GM13977 (cell line): ENCODE results near the gene METTL8.
"Not testable (repeated sequence)": the region's sequence is repeated elsewhere in the genome, so short reads cannot be mapped to it uniquely, and the experiment has no call there.

Source experiments
- DNase-seq: peaks from one replicate; pipeline ENCODE4 v3.0.0; 2012; ENCODE audit warnings: low spot score
- in situ Hi-C: fragments of 300-500 bp; cut with MboI; formaldehyde crosslinking; loops from one replicate; pipeline ENCODE4 v1.12.0; 2022; ENCODE audit warnings: low sequenced_read_pairs, low pct_unique_long_range_greater_than_20kb, mixed read lengths, inconsistent platforms; ENCODE audit not compliant: unreplicated experiment
- TF ChIP-seq, protein P1 (sequence below): IDR thresholded peaks from 2 replicates; pipeline ENCODE4 v1.5.1; 2012; ENCODE audit warnings: mild to moderate bottlenecking, control low read depth; ENCODE audit not compliant: insufficient read depth; ENCODE audit errors: extremely low read depth, missing control alignments

The METTL8 gene

GRCh38 chr2:171362396-171362795 lies 71.4 kb downstream of the METTL8 start:
- no peak for DNase-seq
- in situ Hi-C loops, result no loop called here
- TF ChIP-seq, protein P1, sequence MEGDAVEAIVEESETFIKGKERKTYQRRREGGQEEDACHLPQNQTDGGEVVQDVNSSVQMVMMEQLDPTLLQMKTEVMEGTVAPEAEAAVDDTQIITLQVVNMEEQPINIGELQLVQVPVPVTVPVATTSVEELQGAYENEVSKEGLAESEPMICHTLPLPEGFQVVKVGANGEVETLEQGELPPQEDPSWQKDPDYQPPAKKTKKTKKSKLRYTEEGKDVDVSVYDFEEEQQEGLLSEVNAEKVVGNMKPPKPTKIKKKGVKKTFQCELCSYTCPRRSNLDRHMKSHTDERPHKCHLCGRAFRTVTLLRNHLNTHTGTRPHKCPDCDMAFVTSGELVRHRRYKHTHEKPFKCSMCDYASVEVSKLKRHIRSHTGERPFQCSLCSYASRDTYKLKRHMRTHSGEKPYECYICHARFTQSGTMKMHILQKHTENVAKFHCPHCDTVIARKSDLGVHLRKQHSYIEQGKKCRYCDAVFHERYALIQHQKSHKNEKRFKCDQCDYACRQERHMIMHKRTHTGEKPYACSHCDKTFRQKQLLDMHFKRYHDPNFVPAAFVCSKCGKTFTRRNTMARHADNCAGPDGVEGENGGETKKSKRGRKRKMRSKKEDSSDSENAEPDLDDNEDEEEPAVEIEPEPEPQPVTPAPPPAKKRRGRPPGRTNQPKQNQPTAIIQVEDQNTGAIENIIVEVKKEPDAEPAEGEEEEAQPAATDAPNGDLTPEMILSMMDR, result no peak

- TF ChIP-seq, protein P1, result no peak
- in situ Hi-C loops, result no loop called here
- no peak for DNase-seq
These were observed 72.9 kb downstream of the METTL8 start for GRCh38 chr2:171360905-171361304.

DNA sequence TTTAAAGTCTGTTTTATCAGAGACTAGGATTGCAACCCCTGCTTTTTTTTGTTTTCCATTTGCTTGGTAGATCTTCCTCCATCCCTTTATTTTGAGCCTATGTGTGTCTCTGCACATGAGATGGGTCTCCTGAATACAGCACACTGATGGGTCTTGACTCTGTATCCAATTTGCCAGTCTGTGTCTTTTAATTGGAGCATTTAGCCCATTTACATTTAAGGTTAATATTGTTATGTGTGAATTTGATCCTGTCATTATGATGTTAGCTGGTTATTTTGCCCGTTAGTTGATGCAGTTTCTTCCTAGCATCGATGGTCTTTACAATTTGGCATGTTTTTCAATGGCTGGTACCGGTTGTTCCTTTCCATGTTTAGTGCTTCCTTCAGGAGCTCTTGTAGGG lies 80.0 kb downstream of the METTL8 start:
- DNase-seq, in situ Hi-C loops: not testable (repeated sequence)

DNA sequence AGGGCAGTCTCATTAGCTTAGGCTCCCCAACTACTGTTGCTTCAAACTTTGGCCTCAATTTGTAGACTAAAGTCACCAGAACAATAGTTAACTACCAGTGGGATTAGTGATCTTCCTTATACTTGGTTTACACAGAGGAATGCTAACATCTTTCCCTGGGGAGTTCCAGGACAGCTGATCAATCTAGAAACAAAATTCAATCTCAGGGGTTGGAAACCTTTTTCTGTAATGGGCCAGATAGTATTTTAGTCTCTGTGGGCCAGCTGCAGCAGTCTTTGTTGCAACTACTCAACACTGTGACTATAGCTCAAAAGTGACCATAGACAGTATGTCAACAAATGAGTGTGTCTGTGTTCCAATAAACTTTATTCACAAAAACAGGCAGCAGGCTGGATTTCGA lies 85.7 kb downstream of the METTL8 start:
- DNase-seq, result no peak
- in situ Hi-C loops, result no loop called here
- TF ChIP-seq, protein P1, result no peak

DNA sequence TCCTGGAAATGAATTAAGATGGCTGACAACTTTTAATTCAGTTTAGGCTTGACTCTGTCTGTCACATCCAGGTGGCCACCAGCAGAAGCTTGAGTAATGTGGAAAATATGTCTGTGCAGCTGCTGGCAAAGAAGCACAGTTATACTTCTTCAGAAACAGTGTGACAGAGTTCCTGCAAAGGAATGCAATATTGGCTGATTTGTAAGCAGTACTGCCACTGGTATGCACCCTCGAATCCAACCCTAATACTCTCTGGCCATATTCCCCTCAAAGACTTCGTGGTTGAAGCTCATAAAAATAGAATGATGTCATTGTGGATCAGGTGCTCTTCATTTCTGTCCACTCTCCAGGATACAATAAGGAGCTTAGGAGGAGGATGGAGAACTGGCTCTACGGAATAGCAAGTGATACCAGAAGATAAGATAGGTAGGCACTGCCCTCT lies 86.2 kb downstream of the METTL8 start:
- in situ Hi-C loops, result no loop called here
- no peak for DNase-seq
- TF ChIP-seq, protein P1, result no peak

DNA sequence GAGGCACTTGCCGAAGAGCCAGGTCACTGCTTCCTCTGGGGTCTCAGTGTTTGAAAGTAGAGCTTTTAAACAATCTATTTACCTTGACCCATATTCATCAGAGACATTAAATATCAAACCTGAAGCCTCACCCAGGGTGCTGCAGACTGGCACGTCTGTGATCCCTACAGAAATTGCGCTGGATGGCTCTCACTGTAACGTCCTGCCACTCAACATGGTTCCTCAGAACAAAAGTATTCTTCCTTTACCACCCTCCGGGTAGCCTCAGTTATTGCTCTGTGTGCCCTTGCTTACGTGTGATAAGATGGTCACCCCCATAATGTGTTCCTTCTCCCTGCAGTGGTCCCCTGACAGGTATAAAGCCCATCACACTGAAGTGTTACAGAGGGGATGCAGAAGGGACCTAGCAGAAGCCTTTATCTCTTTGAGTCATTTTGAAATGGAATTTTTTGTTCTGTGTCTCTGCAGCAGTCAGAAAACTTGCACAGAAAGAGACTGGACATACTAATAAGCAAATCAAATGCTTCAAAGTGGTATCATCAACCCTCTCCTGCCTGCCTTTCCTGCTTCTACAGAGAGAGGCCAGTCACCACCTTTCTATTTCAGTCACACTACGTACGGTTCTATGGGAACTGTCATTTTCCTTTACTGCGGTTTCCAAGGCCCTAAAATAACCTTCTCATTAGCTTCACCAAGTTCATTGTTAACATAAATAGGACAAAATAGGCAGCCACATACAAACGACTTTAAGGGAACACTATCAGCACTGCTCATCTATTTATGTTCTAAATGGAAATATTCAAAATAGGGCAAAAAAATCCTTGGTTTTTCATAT lies 86.8 kb downstream of the METTL8 start:
- DNase-seq, result peak; percentile 20
- in situ Hi-C loops, result no loop called here
- TF ChIP-seq, protein P1, result peak; percentile 33

DNA sequence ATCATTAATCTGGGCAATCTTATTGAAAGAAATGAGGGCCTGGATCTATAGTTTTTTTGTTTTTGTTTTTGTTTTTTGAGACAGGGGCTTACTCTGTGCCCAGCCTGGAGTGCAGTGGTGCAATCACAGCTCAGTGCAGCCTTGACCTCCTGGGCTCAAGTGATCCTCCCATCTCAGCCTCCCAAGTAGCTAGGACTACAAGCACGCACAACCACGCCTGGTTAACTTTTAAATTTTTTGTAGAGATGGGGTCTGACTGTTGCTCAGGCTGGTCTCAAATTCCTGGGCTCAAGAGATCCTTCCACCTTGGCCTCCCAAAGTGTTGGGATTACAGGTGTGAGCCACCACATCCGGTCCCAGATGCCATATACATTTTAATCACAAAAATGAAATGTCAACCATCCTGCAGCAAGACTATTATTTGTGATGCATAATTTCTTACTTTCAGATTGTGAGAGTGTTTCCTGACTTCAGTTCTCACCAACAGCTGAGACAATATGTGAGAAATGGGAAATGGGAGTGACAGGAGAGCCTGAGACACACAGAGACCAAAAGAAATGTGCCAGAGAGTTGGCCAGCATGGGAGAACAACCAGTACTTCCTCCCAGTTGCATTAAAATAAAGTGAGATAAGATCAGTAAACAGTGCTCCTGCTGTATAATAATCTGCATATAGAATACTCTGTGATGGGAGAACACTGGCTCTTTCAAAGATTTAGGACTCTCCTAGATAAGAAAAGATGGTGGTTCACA lies 87.6 kb downstream of the METTL8 start:
- TF ChIP-seq, protein P1, result no peak
- no peak for DNase-seq
- in situ Hi-C loops, result no loop called here
